Endothelial cell (in vitro differentiated cells): ENCODE data around the gene RIC3. TPM values are rescaled to one million over a fixed set of nuclear protein-coding genes. Genes with fewer than 3 reads are reported as not detected.

Experiments
- DNase-seq: peaks from one replicate; pipeline ENCODE4 v3.0.0; 2021; ENCODE audit warnings: low spot score
- H3K27ac Mint-ChIP-seq: one replicate; pipeline ENCODE4 v1.8.0; 2021; ENCODE audit warnings: mixed read lengths, inconsistent platforms; ENCODE audit not compliant: unreplicated experiment
- H3K27me3 Mint-ChIP-seq: one replicate; pipeline ENCODE4 v1.8.0; 2021; ENCODE audit warnings: mild to moderate bottlenecking, moderate library complexity, mixed read lengths, inconsistent platforms; ENCODE audit not compliant: unreplicated experiment
- H3K36me3 Mint-ChIP-seq: one replicate; pipeline ENCODE4 v1.8.0; 2021; ENCODE audit warnings: mild to moderate bottlenecking, low read depth, mixed read lengths, inconsistent platforms; ENCODE audit not compliant: unreplicated experiment
- H3K4me1 Mint-ChIP-seq: one replicate; pipeline ENCODE4 v1.8.0; 2021; ENCODE audit warnings: mild to moderate bottlenecking, mixed read lengths, inconsistent platforms; ENCODE audit not compliant: unreplicated experiment
- H3K4me3 Mint-ChIP-seq: one replicate; pipeline ENCODE4 v1.8.0; 2021; ENCODE audit warnings: mild to moderate bottlenecking, mixed read lengths, inconsistent platforms; ENCODE audit not compliant: unreplicated experiment
- H3K9me3 Mint-ChIP-seq: one replicate; pipeline ENCODE4 v1.8.0; 2021; ENCODE audit warnings: mixed read lengths, inconsistent platforms; ENCODE audit not compliant: unreplicated experiment
- CTCF ChIP-seq: fragments of 200-600 bp; sonication (generic); IDR thresholded peaks from one replicate; pipeline ENCODE4 v1.5.0; 2021; ENCODE audit warnings: antibody characterized with exemption; ENCODE audit not compliant: unreplicated experiment
- total RNA-seq: library from RNA; stranded (reverse); fragmentation: NEBNext Ultra II Directional; extraction: Animal tissue kit (Norgen Biotek cat#: 25700); gene quantifications from one replicate; pipeline ENCODE4 v1.2.1, GENCODE V29; 2021; ENCODE audit not compliant: unreplicated experiment

The RIC3 gene
- total RNA-seq, 1 donor from 2014 or later, result 5.6 TPM

- TF ChIP-seq CTCF, result no peak
- H3K9me3 Mint-ChIP-seq, result no peaks in the 10 kb centered on the region
- no peak overlapping the region for H3K4me3 Mint-ChIP-seq
- no peaks in the 10 kb centered on the region for H3K4me1 Mint-ChIP-seq
- no peak overlapping the region for H3K27ac Mint-ChIP-seq
- H3K36me3 Mint-ChIP-seq, result no peaks in the 10 kb centered on the region
- no peak for DNase-seq
- peaks cover 3% of the 10 kb centered on the region for H3K27me3 Mint-ChIP-seq
These were observed 96.9 kb downstream of the RIC3 start for GRCh38 chr11:8071616-8072581.

GRCh38 chr11:8070417-8071115, 98.3 kb downstream of the RIC3 start:
- Mint-ChIP-seq H3K4me1 (no peaks in the 10 kb centered on the region), H3K27me3 (peaks cover 5% of the 10 kb centered on the region), H3K36me3 (no peaks in the 10 kb centered on the region), H3K4me3 (no peak overlapping the region), H3K9me3 (no peaks in the 10 kb centered on the region), H3K27ac (no peak overlapping the region)
- peak; percentile 24 for TF ChIP-seq CTCF
- no peak for DNase-seq

- H3K4me1 Mint-ChIP-seq, result no peaks in the 10 kb centered on the region
- peaks cover 5% of the 10 kb centered on the region for H3K27me3 Mint-ChIP-seq
- no peaks in the 10 kb centered on the region for H3K36me3 Mint-ChIP-seq
- H3K4me3 Mint-ChIP-seq, result no peak overlapping the region
- TF ChIP-seq CTCF, result no peak
- DNase-seq, result no peak
- no peak overlapping the region for H3K27ac Mint-ChIP-seq
- H3K9me3 Mint-ChIP-seq, result no peaks in the 10 kb centered on the region
These were observed 99.1 kb downstream of the RIC3 start for GRCh38 chr11:8069771-8070170.

- Mint-ChIP-seq H3K27me3 (peaks cover 7% of the 10 kb centered on the region), H3K36me3 (no peaks in the 10 kb centered on the region), H3K4me3 (no peak overlapping the region), H3K9me3 (no peaks in the 10 kb centered on the region), H3K27ac (no peak overlapping the region), H3K4me1 (no peaks in the 10 kb centered on the region)
- TF ChIP-seq CTCF, result no peak
- no peak for DNase-seq
These were observed 100.1 kb downstream of the RIC3 start for GRCh38 chr11:8068605-8069221.
